Measurements from ENCODE around the gene NT5E. TPM values are rescaled to one million over a fixed set of nuclear protein-coding genes. Genes with fewer than 3 reads are reported as not detected.

The NT5E gene
- total and polyA plus RNA-seq, 2 of the 13 experiments (the other 11 are each of a cell fraction or from before 2014, with no cell fraction given): 9.5 to 33.0 TPM

- CTCF ChIA-PET (ENCODE audit: low intra/inter-chr PET ratio, low total read pairs): interaction anchor here (2.4 kb wide), 1 partner anchor 182 kb away, joined by 21 read pairs; no protein-coding TSS in a partner anchor
- peak; percentile 26 for FAIRE-seq
These were observed 87.2 kb downstream of the NT5E start for GRCh38 chr6:85537055-85537494.

More at GRCh38 chr6:85537055-85537494, 87.2 kb downstream of the NT5E start:
- no peak overlapping the region for H3K9ac ChIP-seq (ENCODE audit: insufficient read depth, low read depth, low read length)
- no TSS peak for BruUV-seq (replicated peaks)
- no peak overlapping the region for H3K27ac ChIP-seq (ENCODE audit: extremely low read length, insufficient read depth, low read length)
- H3K4me2 ChIP-seq (ENCODE audit: low read depth, low read length): no peak overlapping the region
- POLR2A ChIA-PET: interaction anchor here (0.8 kb wide), 1 partner anchor 141 kb away, joined by 3 read pairs; no protein-coding TSS in a partner anchor
- H3K9me3 ChIP-seq (ENCODE audit: low read length): no peaks in the 10 kb centered on the region
- WGBS (ENCODE audit: low lambda C conversion rate): 63% methylated on average over 2 of the region's 2 CpGs
- no peaks in the 10 kb centered on the region for H4K20me1 ChIP-seq (ENCODE audit: insufficient read depth, low read length)
- in situ Hi-C loops (cut with HindIII; ENCODE audit: extremely low pct_ligation_motif_present, low pct_unique_long_range_greater_than_20kb): no loop called here
- no peaks in the 10 kb centered on the region for H3K79me2 ChIP-seq (ENCODE audit: insufficient read depth, low read length)
- no peak overlapping the region for H2AFZ ChIP-seq (ENCODE audit: low read length)
- H3K4me3 ChIP-seq (replicated peaks in 1 of 3; ENCODE audit: insufficient read depth in 1 of 3, low read depth in 2 of 3, low read length in 3 of 3): no peak overlapping the region
- H3K4me1 ChIP-seq (ENCODE audit: insufficient read depth, low read length): no peaks in the 10 kb centered on the region
- TF ChIP-seq ZNF275 (CRISPR knock-in tag; IDR thresholded peaks at IDR 0.05; ENCODE audit: borderline replicate concordance) (no peak), YY1 (IDR thresholded peaks at IDR 0.05; ENCODE audit: insufficient read depth, insufficient replicate concordance, low read depth, low read length) (no peak), STAG1 (CRISPR knock-in tag; IDR thresholded peaks at IDR 0.05) (peak; percentile 30), ARID3A (IDR thresholded peaks at IDR 0.05; ENCODE audit: low read depth, low read length) (0 out of 2 replicates have a peak, but pooled peaks have one; percentile 17)
- no peak for DNase-seq (ENCODE audit: low spot score)
- no peaks in the 10 kb centered on the region for H3K27me3 ChIP-seq (ENCODE audit: control insufficient read depth in 1 of 2, insufficient read depth in 2 of 2, low read length in 2 of 2)
- no peak for ATAC-seq
- peaks cover 0 to 19% of the 10 kb centered on the region in 2 experiments; a peak in 3 of 5 replicates for H3K36me3 ChIP-seq (replicated peaks in 1 of 2; ENCODE audit: control insufficient read depth in 1 of 2, insufficient read depth in 2 of 2, low read length in 2 of 2)
- intact Hi-C loops (cut with micrococcal nuclease; ENCODE audit: unreplicated experiment): loop anchor here (1.0 kb wide), 1 partner anchor 182 kb away; no protein-coding TSS in a partner anchor

All from HepG2 (cell line).